ENCODE measurements around the gene PPM1H.

Gene PPM1H

GRCh38 chr12:62748941-62749468, 185.9 kb downstream of the PPM1H start:
- no peak for DNase-seq
- Histone ChIP-seq H3K4me1 (ENCODE audit: control insufficient read depth, low read depth, low read length) (peaks cover 2% of the 10 kb centered on the region), H4K5ac (ENCODE audit: low read length) (no peak overlapping the region), H4K8ac (ENCODE audit: low read depth, low read length) (no peak overlapping the region), H2BK5ac (ENCODE audit: low read length) (no peak overlapping the region), H3K23ac (ENCODE audit: low read length) (no peak overlapping the region), H3K4me2 (ENCODE audit: low read length) (no peak overlapping the region), H2BK120ac (ENCODE audit: low read depth, low read length) (no peak overlapping the region), H3K4ac (ENCODE audit: low read depth, low read length) (no peak overlapping the region), H2AK5ac (ENCODE audit: low read length) (no peak overlapping the region), H3K36me3 (ENCODE audit: control insufficient read depth, insufficient read depth, low read length) (no peaks in the 10 kb centered on the region), H3K18ac (ENCODE audit: low read length) (no peak overlapping the region), H3K4me3 (ENCODE audit: low read length) (no peak overlapping the region), H3K9ac (ENCODE audit: low read length) (no peak overlapping the region), H3K56ac (ENCODE audit: low read length) (no peak overlapping the region), H3K79me2 (ENCODE audit: control insufficient read depth, insufficient read depth, low read length) (no peaks in the 10 kb centered on the region), H2BK15ac (replicated peaks; ENCODE audit: low read depth) (no peak overlapping the region), H3K27me3 (ENCODE audit: insufficient read depth, low read length, poor library complexity) (no peaks in the 10 kb centered on the region), H3K79me1 (ENCODE audit: low read length) (peaks cover 3% of the 10 kb centered on the region), H3K27ac (ENCODE audit: low read depth, low read length) (no peak overlapping the region)
- no CpG with 5 or more reads among the region's 4 CpGs for WGBS (ENCODE audit: extremely low coverage, insufficient coverage, low lambda C conversion rate)

- H3K23ac ChIP-seq (ENCODE audit: low read length), result no peak overlapping the region
- H3K27ac ChIP-seq (ENCODE audit: low read depth, low read length), result no peak overlapping the region
- H3K79me1 ChIP-seq (ENCODE audit: low read length), result peaks cover 6% of the 10 kb centered on the region
- no peaks in the 10 kb centered on the region for H3K27me3 ChIP-seq (ENCODE audit: insufficient read depth, low read length, poor library complexity)
- no peak overlapping the region for H2BK15ac ChIP-seq (replicated peaks; ENCODE audit: low read depth)
- no peak for DNase-seq
- no peak overlapping the region for H3K18ac ChIP-seq (ENCODE audit: low read length)
- H2AK5ac ChIP-seq (ENCODE audit: low read length), result peak overlapping the region; percentile 28
- H3K9ac ChIP-seq (ENCODE audit: low read length), result no peak overlapping the region
- no peak overlapping the region for H2BK120ac ChIP-seq (ENCODE audit: low read depth, low read length)
- H3K36me3 ChIP-seq (ENCODE audit: control insufficient read depth, insufficient read depth, low read length), result no peaks in the 10 kb centered on the region
- no peak overlapping the region for H3K4me3 ChIP-seq (ENCODE audit: low read length)
- H3K4ac ChIP-seq (ENCODE audit: low read depth, low read length), result no peak overlapping the region
- no CpG with 5 or more reads among the region's 5 CpGs for WGBS (ENCODE audit: extremely low coverage, insufficient coverage, low lambda C conversion rate)
- peaks cover 17% of the 10 kb centered on the region for H3K4me1 ChIP-seq (ENCODE audit: control insufficient read depth, low read depth, low read length)
- no peak overlapping the region for H2BK5ac ChIP-seq (ENCODE audit: low read length)
- H3K79me2 ChIP-seq (ENCODE audit: control insufficient read depth, insufficient read depth, low read length), result no peaks in the 10 kb centered on the region
- no peak overlapping the region for H4K5ac ChIP-seq (ENCODE audit: low read length)
- H3K4me2 ChIP-seq (ENCODE audit: low read length), result no peak overlapping the region
- H3K56ac ChIP-seq (ENCODE audit: low read length), result no peak overlapping the region
- no peak overlapping the region for H4K8ac ChIP-seq (ENCODE audit: low read depth, low read length)
These were observed 190.4 kb downstream of the PPM1H start for GRCh38 chr12:62744551-62744950.

GRCh38 chr12:62739266-62740015, 195.5 kb downstream of the PPM1H start:
- H2BK120ac ChIP-seq (ENCODE audit: low read depth, low read length), result peak overlapping the region; percentile 39
- peaks cover 2% of the 10 kb centered on the region for H3K79me1 ChIP-seq (ENCODE audit: low read length)
- H3K23ac ChIP-seq (ENCODE audit: low read length), result no peak overlapping the region
- peak overlapping the region; percentile 45 for H3K56ac ChIP-seq (ENCODE audit: low read length)
- no peak overlapping the region for H3K4me3 ChIP-seq (ENCODE audit: low read length)
- peaks cover 23% of the 10 kb centered on the region for H3K4me1 ChIP-seq (ENCODE audit: control insufficient read depth, low read depth, low read length)
- peak overlapping the region; percentile 33 for H2BK5ac ChIP-seq (ENCODE audit: low read length)
- H3K4ac ChIP-seq (ENCODE audit: low read depth, low read length), result no peak overlapping the region
- no peaks in the 10 kb centered on the region for H3K36me3 ChIP-seq (ENCODE audit: control insufficient read depth, insufficient read depth, low read length)
- WGBS (ENCODE audit: extremely low coverage, insufficient coverage, low lambda C conversion rate), result no CpG with 5 or more reads among the region's 9 CpGs
- no peaks in the 10 kb centered on the region for H3K27me3 ChIP-seq (ENCODE audit: insufficient read depth, low read length, poor library complexity)
- no peak overlapping the region for H4K5ac ChIP-seq (ENCODE audit: low read length)
- H3K4me2 ChIP-seq (ENCODE audit: low read length), result no peak overlapping the region
- H2BK15ac ChIP-seq (replicated peaks; ENCODE audit: low read depth), result no peak overlapping the region
- DNase-seq, result peak; percentile 52
- H3K18ac ChIP-seq (ENCODE audit: low read length), result peak overlapping the region; percentile 52
- no peak overlapping the region for H3K9ac ChIP-seq (ENCODE audit: low read length)
- H3K27ac ChIP-seq (ENCODE audit: low read depth, low read length), result peak overlapping the region; percentile 40
- H2AK5ac ChIP-seq (ENCODE audit: low read length), result no peak overlapping the region
- H3K79me2 ChIP-seq (ENCODE audit: control insufficient read depth, insufficient read depth, low read length), result no peaks in the 10 kb centered on the region
- no peak overlapping the region for H4K8ac ChIP-seq (ENCODE audit: low read depth, low read length)

- peak; percentile 69 for DNase-seq
- H4K5ac ChIP-seq (ENCODE audit: low read length), result no peak overlapping the region
- no peak overlapping the region for H3K4me2 ChIP-seq (ENCODE audit: low read length)
- no CpG with 5 or more reads among the region's 8 CpGs for WGBS (ENCODE audit: extremely low coverage, insufficient coverage, low lambda C conversion rate)
- H3K27me3 ChIP-seq (ENCODE audit: insufficient read depth, low read length, poor library complexity), result no peaks in the 10 kb centered on the region
- H2BK120ac ChIP-seq (ENCODE audit: low read depth, low read length), result no peak overlapping the region
- H2AK5ac ChIP-seq (ENCODE audit: low read length), result no peak overlapping the region
- H3K18ac ChIP-seq (ENCODE audit: low read length), result peak overlapping the region; percentile 28
- H3K27ac ChIP-seq (ENCODE audit: low read depth, low read length), result no peak overlapping the region
- H3K23ac ChIP-seq (ENCODE audit: low read length), result no peak overlapping the region
- H4K8ac ChIP-seq (ENCODE audit: low read depth, low read length), result no peak overlapping the region
- H3K4me1 ChIP-seq (ENCODE audit: control insufficient read depth, low read depth, low read length), result peaks cover 23% of the 10 kb centered on the region
- H3K79me1 ChIP-seq (ENCODE audit: low read length), result peaks cover 2% of the 10 kb centered on the region
- no peak overlapping the region for H2BK5ac ChIP-seq (ENCODE audit: low read length)
- H3K9ac ChIP-seq (ENCODE audit: low read length), result no peak overlapping the region
- peak overlapping the region; percentile 73 for H3K4ac ChIP-seq (ENCODE audit: low read depth, low read length)
- H2BK15ac ChIP-seq (replicated peaks; ENCODE audit: low read depth), result peak overlapping the region; percentile 25
- H3K36me3 ChIP-seq (ENCODE audit: control insufficient read depth, insufficient read depth, low read length), result no peaks in the 10 kb centered on the region
- no peak overlapping the region for H3K4me3 ChIP-seq (ENCODE audit: low read length)
- no peaks in the 10 kb centered on the region for H3K79me2 ChIP-seq (ENCODE audit: control insufficient read depth, insufficient read depth, low read length)
- H3K56ac ChIP-seq (ENCODE audit: low read length), result no peak overlapping the region
These were observed 196.3 kb downstream of the PPM1H start for GRCh38 chr12:62738616-62739015.

GRCh38 chr12:62738105-62738504, 196.8 kb downstream of the PPM1H start:
- Histone ChIP-seq H3K4ac (ENCODE audit: low read depth, low read length) (peak overlapping the region; percentile 73), H3K4me2 (ENCODE audit: low read length) (no peak overlapping the region), H3K79me1 (ENCODE audit: low read length) (peaks cover 2% of the 10 kb centered on the region), H2AK5ac (ENCODE audit: low read length) (no peak overlapping the region), H4K8ac (ENCODE audit: low read depth, low read length) (no peak overlapping the region), H3K79me2 (ENCODE audit: control insufficient read depth, insufficient read depth, low read length) (no peaks in the 10 kb centered on the region), H3K9ac (ENCODE audit: low read length) (no peak overlapping the region), H2BK5ac (ENCODE audit: low read length) (no peak overlapping the region), H3K4me3 (ENCODE audit: low read length) (no peak overlapping the region), H3K18ac (ENCODE audit: low read length) (peak overlapping the region; percentile 28), H3K56ac (ENCODE audit: low read length) (no peak overlapping the region), H2BK120ac (ENCODE audit: low read depth, low read length) (no peak overlapping the region), H4K5ac (ENCODE audit: low read length) (no peak overlapping the region), H3K27ac (ENCODE audit: low read depth, low read length) (peak overlapping the region; percentile 16), H3K4me1 (ENCODE audit: control insufficient read depth, low read depth, low read length) (peaks cover 23% of the 10 kb centered on the region), H3K27me3 (ENCODE audit: insufficient read depth, low read length, poor library complexity) (no peaks in the 10 kb centered on the region), H2BK15ac (replicated peaks; ENCODE audit: low read depth) (no peak overlapping the region), H3K23ac (ENCODE audit: low read length) (no peak overlapping the region), H3K36me3 (ENCODE audit: control insufficient read depth, insufficient read depth, low read length) (no peaks in the 10 kb centered on the region)
- DNase-seq, result no peak
- no CpG with 5 or more reads among the region's 3 CpGs for WGBS (ENCODE audit: extremely low coverage, insufficient coverage, low lambda C conversion rate)
